Effector memory CD4-positive, alpha-beta T cell (primary cell): ENCODE data around the gene OPRL1.
A peak's percentile ranks its signal among the peaks of the same experiment; 100 is the strongest.

Experiments
- DNase-seq, 3 donors: peaks; one replicate each; pipeline ENCODE4 v3.0.0-alpha.2; 2020
- H3K27ac ChIP-seq: 2 replicates; pipeline ENCODE4 v1.7.0; 2013; ENCODE audit warnings: mild to moderate bottlenecking, low read length, moderate library complexity; ENCODE audit not compliant: insufficient read depth, poor library complexity, severe bottlenecking
- H3K27me3 ChIP-seq: replicated peaks from 2 replicates; pipeline ENCODE4 v1.7.0; 2013; ENCODE audit warnings: mild to moderate bottlenecking, low read length; ENCODE audit not compliant: insufficient read depth, control insufficient read depth, poor library complexity, severe bottlenecking
- H3K36me3 ChIP-seq: 2 replicates; pipeline ENCODE4 v1.7.0; 2013; ENCODE audit warnings: mild to moderate bottlenecking, low read length, moderate library complexity; ENCODE audit not compliant: control insufficient read depth, insufficient read depth
- H3K4me1 ChIP-seq: 2 replicates; pipeline ENCODE4 v1.7.0; 2013; ENCODE audit warnings: low read length, mild to moderate bottlenecking; ENCODE audit not compliant: control insufficient read depth, insufficient read depth, poor library complexity, severe bottlenecking
- H3K4me3 ChIP-seq: 2 replicates; pipeline ENCODE4 v1.7.0; 2013; ENCODE audit warnings: low read length, low read depth, mild to moderate bottlenecking; ENCODE audit not compliant: insufficient read depth, poor library complexity, severe bottlenecking
- H3K9me3 ChIP-seq: 2 replicates; pipeline ENCODE4 v1.7.0; 2013; ENCODE audit warnings: mild to moderate bottlenecking, low read length, moderate library complexity; ENCODE audit not compliant: control insufficient read depth

Gene OPRL1

DNA sequence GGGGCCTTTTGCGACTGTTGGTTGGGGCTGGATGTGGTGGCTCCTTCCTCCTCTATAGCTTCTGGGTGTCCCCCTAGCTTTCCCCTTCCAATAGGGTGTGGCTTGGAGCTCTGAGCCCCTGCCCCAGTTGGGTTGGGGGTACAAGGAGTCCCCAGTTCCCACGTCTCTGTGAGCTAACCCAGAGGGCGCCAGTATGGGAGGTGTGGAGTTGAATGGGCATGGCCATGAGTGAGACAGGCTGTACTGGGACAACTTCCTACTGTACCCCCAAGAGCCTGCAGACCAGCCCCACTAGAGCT lies 42.7 kb upstream of the OPRL1 start:
- Histone ChIP-seq H3K36me3 (peaks cover 11% of the 10 kb centered on the region), H3K27ac (peak overlapping the region; percentile 32), H3K4me1 (peaks cover 77% of the 10 kb centered on the region), H3K9me3 (no peaks in the 10 kb centered on the region), H3K27me3 (no peaks in the 10 kb centered on the region), H3K4me3 (no peak overlapping the region)
- DNase-seq = no peak

- peak overlapping the region; percentile 32 for H3K27ac ChIP-seq
- H3K9me3 ChIP-seq = no peaks in the 10 kb centered on the region
- no peak for DNase-seq
- no peaks in the 10 kb centered on the region for H3K27me3 ChIP-seq
- peaks cover 79% of the 10 kb centered on the region for H3K4me1 ChIP-seq
- H3K4me3 ChIP-seq = peak overlapping the region; percentile 66
- H3K36me3 ChIP-seq = peaks cover 6% of the 10 kb centered on the region
These were observed 42.2 kb upstream of the OPRL1 start for GRCh38 chr20:64037498-64038213.

GRCh38 chr20:64038224-64038564 lies 41.7 kb upstream of the OPRL1 start:
- peak overlapping the region; percentile 35 for H3K27ac ChIP-seq
- no peak for DNase-seq
- peaks cover 79% of the 10 kb centered on the region for H3K4me1 ChIP-seq
- peak overlapping the region; percentile 66 for H3K4me3 ChIP-seq
- no peaks in the 10 kb centered on the region for H3K27me3 ChIP-seq
- no peaks in the 10 kb centered on the region for H3K9me3 ChIP-seq
- peaks cover 5% of the 10 kb centered on the region for H3K36me3 ChIP-seq

GRCh38 chr20:64038565-64039292 lies 41.2 kb upstream of the OPRL1 start:
- H3K4me3 ChIP-seq = peak overlapping the region; percentile 66
- DNase-seq = peak; percentile 52 to 62 (median 53)
- no peaks in the 10 kb centered on the region for H3K27me3 ChIP-seq
- H3K9me3 ChIP-seq = no peaks in the 10 kb centered on the region
- peaks cover 4% of the 10 kb centered on the region for H3K36me3 ChIP-seq
- H3K27ac ChIP-seq = peak overlapping the region; percentile 35
- peaks cover 79% of the 10 kb centered on the region for H3K4me1 ChIP-seq

DNA sequence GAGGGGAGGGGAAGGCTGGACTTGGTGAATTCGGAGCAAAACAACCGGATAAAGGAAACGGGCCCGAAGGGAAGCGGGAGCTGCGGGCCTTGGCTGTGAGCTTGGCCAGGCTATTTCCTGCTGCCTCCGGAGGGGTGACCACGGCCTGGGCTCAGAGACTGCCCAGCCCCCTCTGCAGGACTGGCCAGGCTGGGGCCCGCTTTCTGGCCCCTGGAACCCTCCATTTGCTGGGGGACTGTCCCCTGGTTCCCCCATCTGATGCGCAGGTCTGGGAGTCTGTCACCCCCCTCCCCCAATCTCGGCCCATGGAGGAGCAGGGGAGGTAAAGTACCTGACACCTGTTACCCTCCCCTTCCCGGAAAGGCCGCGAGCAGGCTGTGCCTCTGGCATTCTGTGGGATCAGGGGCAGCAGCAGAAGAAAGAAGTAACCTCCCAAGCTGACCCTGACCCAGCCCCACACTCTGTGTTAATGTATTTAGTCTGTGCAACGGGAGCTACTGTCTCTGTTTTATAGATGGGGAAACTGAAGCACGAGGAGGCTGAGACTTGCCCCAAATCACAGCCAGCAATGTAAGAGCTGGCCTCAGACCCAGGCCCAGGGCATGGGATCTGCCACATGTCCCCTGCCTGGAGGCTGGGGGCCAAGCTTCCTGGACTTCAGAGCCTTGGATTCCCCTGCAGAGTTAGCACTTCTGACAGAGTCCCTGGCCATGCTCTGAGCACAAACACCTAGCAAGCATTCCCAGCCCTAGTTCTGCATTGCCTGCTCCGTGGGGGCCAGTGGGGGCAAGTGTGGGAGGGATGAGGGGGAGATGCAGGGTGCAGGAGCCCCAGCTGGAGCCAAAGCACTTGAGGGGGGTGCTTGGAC lies 40.4 kb upstream of the OPRL1 start:
- peak overlapping the region; percentile 66 for H3K4me3 ChIP-seq
- no peak for DNase-seq
- H3K27ac ChIP-seq = peak overlapping the region; percentile 35
- no peaks in the 10 kb centered on the region for H3K9me3 ChIP-seq
- H3K4me1 ChIP-seq = peaks cover 72% of the 10 kb centered on the region
- no peaks in the 10 kb centered on the region for H3K36me3 ChIP-seq
- H3K27me3 ChIP-seq = no peaks in the 10 kb centered on the region

GRCh38 chr20:64040231-64041039 lies 39.4 kb upstream of the OPRL1 start:
- Histone ChIP-seq H3K27ac (no peak overlapping the region), H3K4me3 (no peak overlapping the region), H3K27me3 (no peaks in the 10 kb centered on the region), H3K4me1 (peaks cover 63% of the 10 kb centered on the region), H3K36me3 (no peaks in the 10 kb centered on the region), H3K9me3 (no peaks in the 10 kb centered on the region)
- no peak for DNase-seq

DNA sequence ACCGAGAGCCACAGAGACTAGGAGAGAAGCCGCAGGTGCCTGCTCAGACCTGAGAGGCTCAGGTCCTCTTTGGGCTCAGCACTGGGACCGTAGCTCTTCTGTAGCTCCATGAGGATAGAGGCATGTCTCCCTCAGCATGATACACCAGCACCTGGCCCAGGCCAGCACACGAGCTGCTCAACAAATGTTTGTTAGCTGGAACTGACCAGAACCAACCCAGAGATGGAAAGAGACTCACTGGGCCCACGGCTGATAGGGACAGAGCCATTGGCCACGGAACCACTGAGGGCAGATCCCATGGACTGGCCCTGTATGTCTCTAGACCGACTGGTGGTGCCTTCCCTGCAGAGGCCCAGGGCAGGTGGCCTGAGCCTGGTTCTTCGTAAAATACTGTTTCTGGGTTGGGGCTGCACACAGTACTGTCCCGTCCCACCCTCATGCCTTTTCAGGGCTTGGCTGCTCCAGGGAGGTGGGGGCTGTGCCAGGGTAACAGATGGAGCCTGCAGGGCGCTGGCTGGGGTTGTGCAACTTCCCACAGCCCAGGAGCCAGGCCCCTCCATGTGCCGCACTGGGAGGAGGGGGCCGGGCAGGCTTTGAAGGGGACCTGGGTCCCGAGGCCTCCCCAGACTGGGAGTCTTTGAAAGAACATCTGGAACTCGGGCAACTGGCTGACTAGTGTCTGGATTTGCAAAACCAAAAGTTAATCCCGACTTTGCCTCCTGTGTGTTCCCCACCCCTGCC lies 38.7 kb upstream of the OPRL1 start:
- H3K4me3 ChIP-seq = peak overlapping the region; percentile 69
- H3K27ac ChIP-seq = no peak overlapping the region
- no peaks in the 10 kb centered on the region for H3K9me3 ChIP-seq
- peaks cover 57% of the 10 kb centered on the region for H3K4me1 ChIP-seq
- DNase-seq = no peak
- H3K27me3 ChIP-seq = no peaks in the 10 kb centered on the region
- no peaks in the 10 kb centered on the region for H3K36me3 ChIP-seq

- Histone ChIP-seq H3K4me3 (peak overlapping the region; percentile 69), H3K4me1 (peaks cover 52% of the 10 kb centered on the region), H3K27ac (peak overlapping the region; percentile 55), H3K27me3 (no peaks in the 10 kb centered on the region), H3K36me3 (no peaks in the 10 kb centered on the region), H3K9me3 (no peaks in the 10 kb centered on the region)
- no peak for DNase-seq
These were observed 38.2 kb upstream of the OPRL1 start for GRCh38 chr20:64041781-64042053.

DNA sequence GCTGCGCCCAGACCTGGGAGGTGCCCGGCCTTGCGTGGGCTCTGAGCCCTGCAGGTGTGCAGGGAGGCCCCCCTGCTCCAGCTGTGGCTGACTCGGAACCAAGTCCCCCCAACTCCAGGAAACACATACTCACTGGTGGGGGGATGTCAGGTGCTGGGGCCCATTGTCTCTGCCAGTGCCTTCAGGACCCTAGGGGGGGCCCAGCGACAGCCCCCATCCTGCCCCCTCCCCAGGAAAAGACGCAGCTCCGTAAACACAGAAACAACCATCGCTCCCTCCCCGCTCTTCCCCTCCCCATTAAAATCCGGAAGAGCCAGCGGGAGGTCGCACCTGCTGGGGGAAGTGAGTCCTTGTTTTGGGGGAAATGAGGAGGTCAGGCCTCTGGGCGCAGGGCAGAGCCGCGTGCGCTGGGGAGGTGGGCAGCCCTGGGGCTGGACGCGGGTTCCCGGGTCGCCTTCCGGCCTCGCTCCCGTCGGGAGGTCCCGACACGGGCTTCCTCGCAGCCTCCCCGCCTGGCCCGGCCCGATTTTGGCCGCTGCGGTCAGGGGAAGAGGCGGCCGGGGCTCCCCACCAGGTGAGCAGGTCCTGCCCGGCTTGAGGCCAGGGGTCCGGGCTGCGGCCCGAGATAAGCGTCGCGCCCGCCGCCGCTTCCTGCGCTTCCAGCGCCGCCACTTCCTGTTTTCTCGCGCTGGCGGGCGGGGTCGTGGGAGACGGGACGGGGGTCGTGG lies 37.7 kb upstream of the OPRL1 start:
- peaks cover 4% of the 10 kb centered on the region for H3K27me3 ChIP-seq
- H3K4me1 ChIP-seq = peaks cover 47% of the 10 kb centered on the region

More for the DNA sequence above, 37.7 kb upstream of the OPRL1 start:
- Histone ChIP-seq H3K36me3 (no peaks in the 10 kb centered on the region), H3K4me3 (peak overlapping the region; percentile 69), H3K9me3 (no peaks in the 10 kb centered on the region), H3K27ac (peak overlapping the region; percentile 55)
- no peak for DNase-seq
